SK-N-SH (cell line): ENCODE results near the gene ATP6V0B. TPM values are rescaled to one million over a fixed set of nuclear protein-coding genes. Genes with fewer than 3 reads are reported as not detected.

ENCODE experiments used
- CTCF ChIA-PET: fragments of 300-600, 350-600 bp; formaldehyde crosslinking; extraction: SDS; loops from one replicate; lab custom pipeline; 2021; lab: Yijun Ruan, JAX
- POLR2A ChIA-PET: fragments of 350-600 bp; sonication (Branson Sonifier 250); formaldehyde crosslinking; extraction: SDS; loops from one replicate; lab custom pipeline; 2020; ENCODE audit warnings: antibody characterized with exemption, inconsistent platforms; lab: Yijun Ruan, JAX
- DNase-seq: peaks from one replicate; pipeline ENCODE4 v3.0.0; 2012
- H2AFZ ChIP-seq: fragments of 200-600 bp; sonication (generic); 2 replicates; pipeline ENCODE4 v1.8.1; 2016; ENCODE audit warnings: antibody characterized with exemption, mild to moderate bottlenecking, low read depth
- H3F3A ChIP-seq: fragments of 200-600 bp; sonication (generic); replicated peaks from 2 replicates; pipeline ENCODE3; 2016; ENCODE audit warnings: antibody characterized with exemption, mild to moderate bottlenecking; ENCODE audit not compliant: insufficient read depth
- H3K27ac ChIP-seq, 2 experiments: fragments of 200-500 bp in 1 of 2; fragments of 200-600 bp in 1 of 2; sonication (Bioruptor generic) in 1 of 2; sonication (generic), shearing (Covaris generic) in 1 of 2; 2 replicates each; pipeline versions ENCODE4 v1.5.1 to v1.6.1; 2014 to 2016; ENCODE audit warnings: low read depth in 2 of 2, inconsistent platforms in 1 of 2, low read length in 1 of 2, mild to moderate bottlenecking in 1 of 2, mixed read lengths in 1 of 2
- H3K27me3 ChIP-seq: fragments of 200-600 bp; sonication (generic), shearing (Covaris generic); 2 replicates; pipeline ENCODE4 v1.6.1; 2016; ENCODE audit warnings: mixed run types; ENCODE audit not compliant: insufficient read depth
- H3K36me3 ChIP-seq, 2 experiments: fragments of 200-500 bp in 1 of 2; fragments of 200-600 bp in 1 of 2; sonication (Bioruptor generic) in 1 of 2; sonication (generic) in 1 of 2; replicated peaks in 1 of 2; 2 replicates each; pipeline versions ENCODE3 to v1.5.1; 2014 to 2016; ENCODE audit warnings: low read length in 1 of 2, mild to moderate bottlenecking in 1 of 2; ENCODE audit not compliant: insufficient read depth in 2 of 2, control insufficient read depth in 1 of 2
- H3K4me1 ChIP-seq, 2 experiments: fragments of 200-500 bp in 1 of 2; fragments of 200-600 bp in 1 of 2; sonication (Bioruptor generic) in 1 of 2; sonication (generic), shearing (Covaris generic) in 1 of 2; 2 replicates each; pipeline versions ENCODE4 v1.5.1 to v1.6.1; 2014 to 2016; ENCODE audit warnings: low read depth in 1 of 2, low read length in 1 of 2, mixed run types in 1 of 2; ENCODE audit not compliant: insufficient read depth in 2 of 2, control insufficient read depth in 1 of 2
- H3K4me2 ChIP-seq: fragments of 200-600 bp; sonication (generic), shearing (Covaris generic); 2 replicates; pipeline ENCODE4 v1.6.1; 2017; ENCODE audit warnings: mixed run types
- H3K4me3 ChIP-seq, 2 experiments: fragments of 200-500 bp in 1 of 2; fragments of 200-600 bp in 1 of 2; sonication (Bioruptor generic) in 1 of 2; sonication (generic), shearing (Covaris generic) in 1 of 2; 2 replicates each; pipeline versions ENCODE4 v1.5.1 to v1.8.1; 2014 to 2016; ENCODE audit warnings: low read depth in 2 of 2, inconsistent platforms in 1 of 2, low read length in 1 of 2, mild to moderate bottlenecking in 1 of 2, mixed read lengths in 1 of 2, moderate library complexity in 1 of 2
- H3K79me2 ChIP-seq: fragments of 200-600 bp; sonication (generic); 2 replicates; pipeline ENCODE4 v1.8.1; 2017; ENCODE audit warnings: mild to moderate bottlenecking; ENCODE audit not compliant: insufficient read depth
- H3K9ac ChIP-seq: fragments of 200-600 bp; sonication (generic); 2 replicates; pipeline ENCODE4 v1.6.1; 2017; ENCODE audit warnings: mixed run types
- H3K9me2 ChIP-seq: fragments of 200-600 bp; sonication (generic); 2 replicates; pipeline ENCODE4 v1.6.1; 2017; ENCODE audit warnings: mixed run types
- H3K9me3 ChIP-seq: fragments of 200-600 bp; sonication (generic); 2 replicates; pipeline ENCODE4 v1.6.1; 2017; ENCODE audit warnings: mixed run types, mild to moderate bottlenecking, moderate library complexity
- H4K20me1 ChIP-seq: fragments of 200-600 bp; sonication (generic); 2 replicates; pipeline ENCODE4 v1.6.1; 2017; ENCODE audit warnings: mild to moderate bottlenecking, mixed run types; ENCODE audit not compliant: insufficient read depth
- EZH2phosphoT487 ChIP-seq: fragments of 200-600 bp; sonication (generic); IDR thresholded peaks from 2 replicates; pipeline ENCODE4 v1.6.1; 2017; ENCODE audit warnings: low read depth, mixed run types, mild to moderate bottlenecking, antibody characterized with exemption, moderate library complexity, borderline replicate concordance
- FOSL2 ChIP-seq: IDR thresholded peaks from 2 replicates; pipeline ENCODE4 v1.4.0; 2012; ENCODE audit warnings: low read depth, mild to moderate bottlenecking, moderate library complexity, borderline replicate concordance
- IRF3 ChIP-seq: fragments of 150-350 bp; IDR thresholded peaks from 2 replicates; pipeline ENCODE4 v1.6.1; 2016; ENCODE audit warnings: mild to moderate bottlenecking, low read depth, low read length
- JUND ChIP-seq: IDR thresholded peaks from 2 replicates; pipeline ENCODE4 v1.4.0; 2012
- MEF2A ChIP-seq: IDR thresholded peaks from 2 replicates; pipeline ENCODE4 v1.4.0; 2012; ENCODE audit warnings: low read depth, borderline replicate concordance
- MXI1 ChIP-seq: IDR thresholded peaks from 2 replicates; pipeline ENCODE4 v1.6.1; 2012; ENCODE audit warnings: mild to moderate bottlenecking, low read depth, low read length, improper control_type of control experiment
- NRF1 ChIP-seq: IDR thresholded peaks from 2 replicates; pipeline ENCODE4 v1.6.1; 2012; ENCODE audit warnings: low read depth, mild to moderate bottlenecking, low read length
- POLR2AphosphoS5 ChIP-seq: IDR thresholded peaks from 2 replicates; pipeline ENCODE4 v1.6.1; 2012; ENCODE audit warnings: low read depth, low read length
- RAD21 ChIP-seq: IDR thresholded peaks from 2 replicates; pipeline ENCODE4 v1.6.1; 2012; ENCODE audit warnings: mild to moderate bottlenecking, low read length
- RCOR1 ChIP-seq: fragments of 150-350 bp; IDR thresholded peaks from 2 replicates; pipeline ENCODE4 v1.6.1; 2017; ENCODE audit warnings: antibody characterized with exemption, low read length
- RFX5 ChIP-seq: IDR thresholded peaks from 2 replicates; pipeline ENCODE4 v1.6.1; 2012; ENCODE audit warnings: mild to moderate bottlenecking, improper control_type of control experiment, low read length
- SIN3A ChIP-seq: IDR thresholded peaks from 2 replicates; pipeline ENCODE4 v1.6.1; 2012; ENCODE audit warnings: low read depth, mild to moderate bottlenecking, low read length, moderate library complexity, borderline replicate concordance
- USF1 ChIP-seq: IDR thresholded peaks from 2 replicates; pipeline ENCODE4 v1.4.0; 2012; ENCODE audit warnings: low read depth, borderline replicate concordance
- YY1 ChIP-seq: IDR thresholded peaks from 2 replicates; pipeline ENCODE4 v1.4.0; 2012; ENCODE audit warnings: low read depth, mild to moderate bottlenecking
- ZBTB33 ChIP-seq: IDR thresholded peaks from 2 replicates; pipeline ENCODE4 v1.4.0; 2012; ENCODE audit warnings: low read depth, borderline replicate concordance
- WGBS: methylation state at CpG from one replicate; pipeline ENCODE4 v1.1.6; 2017; ENCODE audit warnings: low lambda C conversion rate; 5-methylcytosine and 5-hydroxymethylcytosine counted together
- polyA plus RNA-seq, 3 experiments: library from polyadenylated mRNA; depleted of rRNA; stranded (reverse); fragments of >200 nt; gene quantifications; 2 replicates each; pipeline ENCODE4 v1.2.3, GENCODE V29; 2012
- TF ChIP-seq, protein P1 (sequence below): IDR thresholded peaks from 2 replicates; pipeline ENCODE4 v1.6.1; 2012; ENCODE audit warnings: mild to moderate bottlenecking, low read depth, low read length, moderate library complexity

The ATP6V0B gene
- polyA plus RNA-seq, 1 of the 3 experiments (the other 2 are of a cell fraction) = 180 TPM

- H4K20me1 ChIP-seq = peaks cover 20% of the 10 kb centered on the region
- no peak overlapping the region for H2AFZ ChIP-seq
- no peak overlapping the region for H3K9ac ChIP-seq
- peaks cover 71% of the 10 kb centered on the region for H3K79me2 ChIP-seq
- H3F3A ChIP-seq = peaks cover 9% of the 10 kb centered on the region
- peak overlapping the region; percentile 88 for H3K4me2 ChIP-seq
- no peak for TF ChIP-seq MEF2A
- TF ChIP-seq RAD21 = no peak
- no peak for TF ChIP-seq POLR2AphosphoS5
- no peak for TF ChIP-seq RFX5
- TF ChIP-seq, all 33 proteins: peak for 0
- peaks cover 8 to 50% of the 10 kb centered on the region in 2 experiments; a peak in 1 of 4 replicates for H3K4me1 ChIP-seq
- H3K9me3 ChIP-seq = no peaks in the 10 kb centered on the region
- H3K27me3 ChIP-seq = no peaks in the 10 kb centered on the region
- no peak overlapping the region for H3K27ac ChIP-seq
- CTCF ChIA-PET = interaction anchor here (0.9 to 2.3 kb wide), 5 partner anchors 27 to 214 kb away, joined by 3 to 10 read pairs (median 3); partner anchors contain the start of gene IPO13
- POLR2A ChIA-PET = interaction anchor here (0.7 kb wide), 1 partner anchor 7 kb away, joined by 3 read pairs; the partner anchor contains the start of gene DPH2
- WGBS = 83% methylated on average over 9 of the region's 9 CpGs
- H3K36me3 ChIP-seq = peaks cover 16 to 37% of the 10 kb centered on the region in 2 experiments
- no peaks in the 10 kb centered on the region for H3K9me2 ChIP-seq
- peak overlapping the region in 1 of 2 experiments; percentile 85; a peak in 3 of 4 replicates for H3K4me3 ChIP-seq
- DNase-seq = no peak
These were observed 2.9 kb downstream of the ATP6V0B start for GRCh38 chr1:43977376-43978263.

- H3K36me3 ChIP-seq = peaks cover 16 to 31% of the 10 kb centered on the region in 2 experiments
- TF ChIP-seq POLR2AphosphoS5 (no peak), MXI1 (no peak), IRF3 (no peak), RCOR1 (no peak), YY1 (no peak), USF1 (no peak), FOSL2 (no peak), EZH2phosphoT487 (no peak), NRF1 (no peak), JUND (no peak), SIN3A (no peak), ZBTB33 (no peak), RFX5 (no peak)
- TF ChIP-seq, protein P1, sequence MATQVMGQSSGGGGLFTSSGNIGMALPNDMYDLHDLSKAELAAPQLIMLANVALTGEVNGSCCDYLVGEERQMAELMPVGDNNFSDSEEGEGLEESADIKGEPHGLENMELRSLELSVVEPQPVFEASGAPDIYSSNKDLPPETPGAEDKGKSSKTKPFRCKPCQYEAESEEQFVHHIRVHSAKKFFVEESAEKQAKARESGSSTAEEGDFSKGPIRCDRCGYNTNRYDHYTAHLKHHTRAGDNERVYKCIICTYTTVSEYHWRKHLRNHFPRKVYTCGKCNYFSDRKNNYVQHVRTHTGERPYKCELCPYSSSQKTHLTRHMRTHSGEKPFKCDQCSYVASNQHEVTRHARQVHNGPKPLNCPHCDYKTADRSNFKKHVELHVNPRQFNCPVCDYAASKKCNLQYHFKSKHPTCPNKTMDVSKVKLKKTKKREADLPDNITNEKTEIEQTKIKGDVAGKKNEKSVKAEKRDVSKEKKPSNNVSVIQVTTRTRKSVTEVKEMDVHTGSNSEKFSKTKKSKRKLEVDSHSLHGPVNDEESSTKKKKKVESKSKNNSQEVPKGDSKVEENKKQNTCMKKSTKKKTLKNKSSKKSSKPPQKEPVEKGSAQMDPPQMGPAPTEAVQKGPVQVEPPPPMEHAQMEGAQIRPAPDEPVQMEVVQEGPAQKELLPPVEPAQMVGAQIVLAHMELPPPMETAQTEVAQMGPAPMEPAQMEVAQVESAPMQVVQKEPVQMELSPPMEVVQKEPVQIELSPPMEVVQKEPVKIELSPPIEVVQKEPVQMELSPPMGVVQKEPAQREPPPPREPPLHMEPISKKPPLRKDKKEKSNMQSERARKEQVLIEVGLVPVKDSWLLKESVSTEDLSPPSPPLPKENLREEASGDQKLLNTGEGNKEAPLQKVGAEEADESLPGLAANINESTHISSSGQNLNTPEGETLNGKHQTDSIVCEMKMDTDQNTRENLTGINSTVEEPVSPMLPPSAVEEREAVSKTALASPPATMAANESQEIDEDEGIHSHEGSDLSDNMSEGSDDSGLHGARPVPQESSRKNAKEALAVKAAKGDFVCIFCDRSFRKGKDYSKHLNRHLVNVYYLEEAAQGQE = no peak
- peaks cover 8 to 50% of the 10 kb centered on the region in 2 experiments; a peak in 1 of 4 replicates for H3K4me1 ChIP-seq
- DNase-seq = no peak
- 78% methylated on average over 4 of the region's 5 CpGs for WGBS
- peaks cover 9% of the 10 kb centered on the region for H3F3A ChIP-seq
- H3K4me2 ChIP-seq = peak overlapping the region; percentile 88
- ChIA-PET POLR2A (interaction anchor here (0.7 kb wide), 1 partner anchor 8 kb away, joined by 3 read pairs; the partner anchor contains the start of gene DPH2), CTCF (interaction anchor here (0.9 to 1.2 kb wide), 3 partner anchors 32 to 215 kb away, joined by 3 to 5 read pairs (median 3); partner anchors contain the start of gene IPO13)
- peaks cover 75% of the 10 kb centered on the region for H3K79me2 ChIP-seq
- no peak overlapping the region for H3K27ac ChIP-seq
- H4K20me1 ChIP-seq = peaks cover 20% of the 10 kb centered on the region
- no peaks in the 10 kb centered on the region for H3K27me3 ChIP-seq
- H3K9ac ChIP-seq = peak overlapping the region; percentile 82; the same call in 1 of the 2 replicates
- no peak overlapping the region for H2AFZ ChIP-seq
- no peaks in the 10 kb centered on the region for H3K9me2 ChIP-seq
- no peaks in the 10 kb centered on the region for H3K9me3 ChIP-seq
- peak overlapping the region; percentile 59 to 85 for H3K4me3 ChIP-seq
These were observed 3.4 kb downstream of the ATP6V0B start for GRCh38 chr1:43978264-43978550.
